ENCODE data around the gene THAP10.

Gene THAP10

GRCh38 chr15:70867911-70868467 is 24.2 kb downstream of the THAP10 start:
- TF ChIP-seq, protein P1, sequence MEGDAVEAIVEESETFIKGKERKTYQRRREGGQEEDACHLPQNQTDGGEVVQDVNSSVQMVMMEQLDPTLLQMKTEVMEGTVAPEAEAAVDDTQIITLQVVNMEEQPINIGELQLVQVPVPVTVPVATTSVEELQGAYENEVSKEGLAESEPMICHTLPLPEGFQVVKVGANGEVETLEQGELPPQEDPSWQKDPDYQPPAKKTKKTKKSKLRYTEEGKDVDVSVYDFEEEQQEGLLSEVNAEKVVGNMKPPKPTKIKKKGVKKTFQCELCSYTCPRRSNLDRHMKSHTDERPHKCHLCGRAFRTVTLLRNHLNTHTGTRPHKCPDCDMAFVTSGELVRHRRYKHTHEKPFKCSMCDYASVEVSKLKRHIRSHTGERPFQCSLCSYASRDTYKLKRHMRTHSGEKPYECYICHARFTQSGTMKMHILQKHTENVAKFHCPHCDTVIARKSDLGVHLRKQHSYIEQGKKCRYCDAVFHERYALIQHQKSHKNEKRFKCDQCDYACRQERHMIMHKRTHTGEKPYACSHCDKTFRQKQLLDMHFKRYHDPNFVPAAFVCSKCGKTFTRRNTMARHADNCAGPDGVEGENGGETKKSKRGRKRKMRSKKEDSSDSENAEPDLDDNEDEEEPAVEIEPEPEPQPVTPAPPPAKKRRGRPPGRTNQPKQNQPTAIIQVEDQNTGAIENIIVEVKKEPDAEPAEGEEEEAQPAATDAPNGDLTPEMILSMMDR (IDR thresholded peaks at IDR 0.05): no peak
- Histone ChIP-seq H2AFZ (no peak overlapping the region), H3K9ac (no peak overlapping the region), H3K4me2 (ENCODE audit: low read length) (no peak overlapping the region), H3K27me3 (ENCODE audit: control insufficient read depth, insufficient read depth, low read length) (no peaks in the 10 kb centered on the region), H3K9me3 (ENCODE audit: control insufficient read depth, low read length) (no peaks in the 10 kb centered on the region), H3K36me3 (ENCODE audit: control insufficient read depth, insufficient read depth, low read length) (no peaks in the 10 kb centered on the region), H3K4me3 (ENCODE audit: low read depth, low read length) (no peak overlapping the region), H3K27ac (no peak overlapping the region), H3K79me2 (no peaks in the 10 kb centered on the region), H3K4me1 (no peaks in the 10 kb centered on the region)

DNA sequence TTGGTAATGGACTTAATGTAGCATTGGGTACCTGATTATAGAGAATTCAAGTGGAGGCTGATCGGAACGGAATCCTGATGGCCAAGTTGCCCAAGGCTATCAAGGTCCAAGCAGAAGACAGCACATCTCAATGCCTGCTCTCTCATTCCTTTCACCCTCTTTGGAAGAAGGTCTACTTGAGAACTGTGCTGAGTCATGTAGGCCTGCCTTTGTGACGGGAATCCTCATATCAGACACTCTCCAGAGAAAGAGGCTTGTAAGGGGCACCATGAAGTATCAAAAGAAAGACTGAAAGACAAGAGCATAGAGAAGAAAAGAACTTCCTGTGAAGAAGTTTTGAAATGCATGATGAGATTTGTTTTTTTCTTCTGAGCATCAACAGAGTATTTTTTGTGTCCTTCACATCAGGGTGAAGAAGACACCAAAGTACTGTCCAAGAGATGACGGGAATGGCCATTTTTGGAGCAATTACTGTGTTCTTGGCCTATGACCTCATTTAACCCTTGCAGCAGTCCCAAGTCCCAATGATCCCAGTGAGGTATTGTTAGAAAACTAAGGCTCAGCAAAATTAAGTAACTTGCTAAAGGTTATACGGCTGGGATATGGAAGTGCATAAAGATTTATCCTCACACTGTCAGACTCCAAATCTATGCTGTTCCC is 25.1 kb downstream of the THAP10 start:
- Histone ChIP-seq H3K4me1 (no peaks in the 10 kb centered on the region), H3K9me3 (ENCODE audit: control insufficient read depth, low read length) (no peaks in the 10 kb centered on the region), H3K27ac (no peak overlapping the region), H3K9ac (no peak overlapping the region), H2AFZ (no peak overlapping the region), H3K4me3 (ENCODE audit: low read depth, low read length) (no peak overlapping the region), H3K4me2 (ENCODE audit: low read length) (no peak overlapping the region), H3K36me3 (ENCODE audit: control insufficient read depth, insufficient read depth, low read length) (no peaks in the 10 kb centered on the region), H3K27me3 (ENCODE audit: control insufficient read depth, insufficient read depth, low read length) (no peaks in the 10 kb centered on the region), H3K79me2 (no peaks in the 10 kb centered on the region)
- TF ChIP-seq, protein P1 (IDR thresholded peaks at IDR 0.05): no peak

DNA sequence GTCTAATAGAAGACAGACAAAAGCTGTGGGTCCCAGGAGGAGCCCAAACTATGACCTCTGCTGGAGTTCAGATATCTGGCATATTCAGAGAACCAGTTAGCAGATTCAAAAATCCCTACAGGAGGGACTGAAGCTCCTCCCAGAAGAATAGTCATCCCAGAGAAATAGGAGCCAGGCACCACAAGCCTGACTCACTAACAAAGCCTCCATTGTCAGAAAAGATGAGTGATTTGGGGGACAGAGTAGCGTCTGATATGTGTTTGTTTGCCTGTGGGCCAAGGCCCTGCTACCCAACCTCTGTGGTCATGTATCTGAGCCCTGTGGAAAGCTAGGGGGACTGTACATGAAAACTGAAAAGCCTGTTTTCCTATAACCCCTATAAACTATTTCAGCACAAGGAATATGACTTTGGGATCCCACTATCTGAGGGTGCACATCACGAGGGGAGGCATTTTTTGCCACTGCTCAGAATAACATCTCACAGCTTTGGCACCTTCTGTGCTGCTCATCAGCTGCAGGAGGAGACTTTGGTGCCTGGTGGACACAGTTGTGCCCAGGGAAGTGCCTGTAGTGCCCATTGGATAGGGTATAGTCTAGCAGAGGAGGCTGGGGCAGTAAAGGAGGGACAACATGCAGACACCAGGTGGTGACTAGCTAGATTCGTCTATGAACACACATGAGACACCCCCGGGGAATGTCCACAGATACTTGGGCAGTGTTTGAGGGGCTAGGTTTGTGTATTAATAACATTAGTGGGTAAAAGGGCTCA is 28.6 kb downstream of the THAP10 start:
- H3K27ac ChIP-seq: no peak overlapping the region
- no peak overlapping the region for H3K9ac ChIP-seq
- no peak overlapping the region for H2AFZ ChIP-seq
- H3K4me2 ChIP-seq (ENCODE audit: low read length): no peak overlapping the region
- no peak overlapping the region for H3K4me3 ChIP-seq (ENCODE audit: low read depth, low read length)
- H3K79me2 ChIP-seq: no peaks in the 10 kb centered on the region
- H3K9me3 ChIP-seq (ENCODE audit: control insufficient read depth, low read length): no peaks in the 10 kb centered on the region
- TF ChIP-seq, protein P1 (IDR thresholded peaks at IDR 0.05): no peak
- H3K4me1 ChIP-seq: no peaks in the 10 kb centered on the region
- no peaks in the 10 kb centered on the region for H3K36me3 ChIP-seq (ENCODE audit: control insufficient read depth, insufficient read depth, low read length)
- H3K27me3 ChIP-seq (ENCODE audit: control insufficient read depth, insufficient read depth, low read length): no peaks in the 10 kb centered on the region

- Histone ChIP-seq H3K4me3 (ENCODE audit: low read depth, low read length) (no peak overlapping the region), H3K4me1 (no peaks in the 10 kb centered on the region), H2AFZ (no peak overlapping the region), H3K9ac (no peak overlapping the region), H3K36me3 (ENCODE audit: control insufficient read depth, insufficient read depth, low read length) (no peaks in the 10 kb centered on the region), H3K27me3 (ENCODE audit: control insufficient read depth, insufficient read depth, low read length) (no peaks in the 10 kb centered on the region), H3K79me2 (no peaks in the 10 kb centered on the region), H3K27ac (no peak overlapping the region), H3K4me2 (ENCODE audit: low read length) (no peak overlapping the region), H3K9me3 (ENCODE audit: control insufficient read depth, low read length) (no peaks in the 10 kb centered on the region)
- TF ChIP-seq, protein P1 (IDR thresholded peaks at IDR 0.05): no peak
Observed at GRCh38 chr15:70859998-70860397, 32.2 kb downstream of the THAP10 start.

Data from parathyroid adenoma (tissue), 2 donors.